Measurements from ENCODE around the gene UPF1. TPM values are rescaled to one million over a fixed set of nuclear protein-coding genes. Genes with fewer than 3 reads are reported as not detected.
"Not testable (repeated sequence)": the region's sequence is repeated elsewhere in the genome, so short reads cannot be mapped to it uniquely, and the experiment has no call there.

Gene UPF1
- polyA plus RNA-seq, 4 donors, result 44.6 to 70.4 (median 62.0) TPM

GRCh38 chr19:18908917-18909619 lies 77.3 kb downstream of the UPF1 start:
- DNase-seq (ENCODE audit: low read depth in 4 of 4, low spot score in 2 of 4), result no peak

GRCh38 chr19:18910010-18910409 lies 78.3 kb downstream of the UPF1 start:
- DNase-seq (ENCODE audit: low read depth in 4 of 4, low spot score in 2 of 4), result no peak

- DNase-seq (ENCODE audit: low read depth in 4 of 4, low spot score in 2 of 4), result no peak
These were observed 79.2 kb downstream of the UPF1 start for GRCh38 chr19:18910801-18911436.

GRCh38 chr19:18912933-18913332 lies 81.2 kb downstream of the UPF1 start:
- DNase-seq (ENCODE audit: low read depth in 4 of 4, low spot score in 2 of 4), result no peak

- no peak for DNase-seq (ENCODE audit: low read depth in 4 of 4, low spot score in 2 of 4)
These were observed 81.7 kb downstream of the UPF1 start for GRCh38 chr19:18913466-18913865.

GRCh38 chr19:18915639-18916038 lies 83.9 kb downstream of the UPF1 start:
- no peak for DNase-seq (ENCODE audit: low read depth in 4 of 4, low spot score in 2 of 4)

GRCh38 chr19:18917593-18917992 lies 85.8 kb downstream of the UPF1 start:
- not testable (repeated sequence) for DNase-seq (ENCODE audit: low read depth in 4 of 4, low spot score in 2 of 4)

Other genes starting within 250 kb of the UPF1 start
- 10 to 100 TPM; 22.5 to 51.3 (median 38.4) TPM for gene REX1BD, start 243.2 kb upstream of the UPF1 start, polyA plus RNA-seq (ENCODE audit: insufficient read length in 4 of 4)
- gene CRLF1, start 225.2 kb upstream of the UPF1 start, polyA plus RNA-seq (ENCODE audit: insufficient read length in 4 of 4), result 1 to 10 TPM; 3.3 to 7.7 (median 4.1) TPM
- 1 to 10 TPM; 2.3 to 4.1 (median 3.7) TPM for gene TMEM59L, start 219.1 kb upstream of the UPF1 start, polyA plus RNA-seq (ENCODE audit: insufficient read length in 4 of 4)
- 10 to 100 TPM in 2 of 4 donors, 1 to 10 TPM in 2; 6.4 to 13.3 (median 9.8) TPM for gene KLHL26, start 194.9 kb upstream of the UPF1 start, polyA plus RNA-seq (ENCODE audit: insufficient read length in 4 of 4)
- gene CRTC1, start 148.3 kb upstream of the UPF1 start, polyA plus RNA-seq (ENCODE audit: insufficient read length in 4 of 4), result 10 to 100 TPM; 12.2 to 32.4 (median 21.6) TPM
- gene COMP, start 40.7 kb upstream of the UPF1 start, polyA plus RNA-seq (ENCODE audit: insufficient read length in 4 of 4), result under 1 TPM in 3 of 4 donors, not detected in 1; 0.11 to 0.39 (median 0.35) TPM
- 1 to 10 TPM; 4.8 to 8.1 (median 6.7) TPM for gene CERS1, start 64.2 kb downstream of the UPF1 start, polyA plus RNA-seq (ENCODE audit: insufficient read length in 4 of 4)
- gene COPE, start 87.4 kb downstream of the UPF1 start, polyA plus RNA-seq (ENCODE audit: insufficient read length in 4 of 4), result 100 to 1,000 TPM in 3 of 4 donors, 10 to 100 TPM in 1; 97.5 to 153 (median 119) TPM
- 10 to 100 TPM; 43.2 to 60.9 (median 51.9) TPM for gene DDX49, start 87.8 kb downstream of the UPF1 start, polyA plus RNA-seq (ENCODE audit: insufficient read length in 4 of 4)
- gene HOMER3, start 109.3 kb downstream of the UPF1 start, polyA plus RNA-seq (ENCODE audit: insufficient read length in 4 of 4), result 10 to 100 TPM; 49.3 to 82.4 (median 70.7) TPM
- 100 to 1,000 TPM in 2 of 4 donors, 10 to 100 TPM in 2; 69.9 to 147 (median 98.6) TPM for gene SUGP2, start 201.6 kb downstream of the UPF1 start, polyA plus RNA-seq (ENCODE audit: insufficient read length in 4 of 4)
- gene ARMC6, start 201.6 kb downstream of the UPF1 start, polyA plus RNA-seq (ENCODE audit: insufficient read length in 4 of 4), result 10 to 100 TPM; 31.8 to 37.1 (median 34.7) TPM
- 10 to 100 TPM; 16.6 to 27.8 (median 18.8) TPM for gene SLC25A42, start 232.0 kb downstream of the UPF1 start, polyA plus RNA-seq (ENCODE audit: insufficient read length in 4 of 4)

All from left renal cortex interstitium (tissue), 4 donors.